NCI-H524 treated with DMSO at 0.1 percent for 48 hours (cell line): ENCODE data around the gene KRT72.
A peak's percentile ranks its signal among the peaks of the same experiment; 100 is the strongest.

Source experiments
- DNase-seq: peaks from one replicate; lab custom pipeline; 2025; lab: John Stamatoyannopoulos, UW

The KRT72 gene

DNA sequence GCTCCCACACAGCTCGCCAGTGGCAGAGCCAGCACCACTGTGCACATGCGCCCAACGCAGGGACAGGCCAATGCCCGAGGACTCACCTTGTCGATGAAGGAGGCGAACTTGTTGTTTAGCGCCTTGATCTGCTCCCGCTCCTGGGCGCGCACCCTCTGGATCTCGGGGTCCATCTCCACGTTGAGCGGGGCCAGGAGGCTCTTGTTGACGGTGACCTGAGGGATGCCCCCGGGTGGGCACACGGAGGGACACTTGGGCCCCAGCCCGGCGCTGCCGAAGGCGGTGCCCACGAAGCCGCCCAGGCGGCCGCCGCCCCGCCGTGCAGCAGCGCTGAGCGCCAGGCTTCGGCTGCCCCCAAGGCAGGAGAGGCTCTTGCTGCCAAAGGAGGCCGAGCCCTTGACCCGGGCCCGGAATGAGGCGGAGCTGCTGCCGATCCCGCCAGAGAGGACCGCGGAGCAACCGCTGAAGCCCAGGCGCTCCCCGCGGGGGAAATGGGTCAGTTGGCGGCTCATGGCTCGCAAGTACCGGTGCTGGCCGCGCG lies at the start of gene KRT72:
KRT72 (minus strand) TSS at position 523 of the 541 bp plus-strand sequence; CDS start at position 512, 11 bp downstream.
- no peak for DNase-seq

GRCh38 chr12:52650520-52651081 lies 49.3 kb upstream of the KRT72 start:
- DNase-seq: peak; percentile 27

DNA sequence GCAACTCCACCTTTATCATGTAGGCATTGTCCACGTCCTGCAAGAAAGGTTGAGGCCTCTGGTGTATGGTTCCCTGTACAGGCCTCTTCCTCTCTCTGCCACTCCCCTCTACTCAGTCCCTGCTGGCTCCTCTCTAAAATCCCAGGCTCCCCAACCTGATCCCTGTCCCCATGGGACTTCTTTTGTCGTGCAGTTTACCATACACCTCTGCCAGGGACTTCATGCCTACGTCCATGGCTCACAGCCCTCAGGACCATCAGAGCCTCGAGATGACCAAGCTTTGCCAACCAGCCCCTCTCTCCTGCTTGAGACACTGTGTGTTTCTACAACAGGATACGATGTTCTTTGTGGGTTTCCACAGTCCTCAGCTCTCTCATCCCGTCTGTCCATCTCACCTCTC lies 47.8 kb upstream of the KRT72 start:
- no peak for DNase-seq

GRCh38 chr12:52648012-52648550 lies 46.8 kb upstream of the KRT72 start:
- DNase-seq: no peak

- no peak for DNase-seq
These were observed 46.3 kb upstream of the KRT72 start for GRCh38 chr12:52647601-52648000.

GRCh38 chr12:52646613-52647012 lies 45.4 kb upstream of the KRT72 start:
- no peak for DNase-seq

DNA sequence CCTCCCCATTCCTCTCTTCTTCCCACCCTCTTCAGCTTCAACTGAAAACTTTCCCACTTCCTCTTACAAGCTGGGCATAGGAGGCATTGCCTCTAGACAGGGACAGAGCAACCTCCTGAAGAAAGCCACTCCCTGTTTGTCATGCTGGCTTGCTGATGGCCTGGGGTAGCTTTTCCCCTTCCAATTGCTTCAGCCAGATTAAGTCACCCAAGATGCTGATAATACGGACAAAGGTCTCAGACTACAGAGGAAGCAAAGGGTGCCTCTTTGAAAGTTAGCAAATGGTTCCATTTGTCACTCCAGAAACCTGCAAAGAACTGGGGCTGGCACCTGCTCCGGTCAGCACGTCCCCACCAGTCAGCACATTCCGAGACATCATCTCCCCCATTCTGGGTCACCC lies 44.7 kb upstream of the KRT72 start:
- DNase-seq: no peak

DNA sequence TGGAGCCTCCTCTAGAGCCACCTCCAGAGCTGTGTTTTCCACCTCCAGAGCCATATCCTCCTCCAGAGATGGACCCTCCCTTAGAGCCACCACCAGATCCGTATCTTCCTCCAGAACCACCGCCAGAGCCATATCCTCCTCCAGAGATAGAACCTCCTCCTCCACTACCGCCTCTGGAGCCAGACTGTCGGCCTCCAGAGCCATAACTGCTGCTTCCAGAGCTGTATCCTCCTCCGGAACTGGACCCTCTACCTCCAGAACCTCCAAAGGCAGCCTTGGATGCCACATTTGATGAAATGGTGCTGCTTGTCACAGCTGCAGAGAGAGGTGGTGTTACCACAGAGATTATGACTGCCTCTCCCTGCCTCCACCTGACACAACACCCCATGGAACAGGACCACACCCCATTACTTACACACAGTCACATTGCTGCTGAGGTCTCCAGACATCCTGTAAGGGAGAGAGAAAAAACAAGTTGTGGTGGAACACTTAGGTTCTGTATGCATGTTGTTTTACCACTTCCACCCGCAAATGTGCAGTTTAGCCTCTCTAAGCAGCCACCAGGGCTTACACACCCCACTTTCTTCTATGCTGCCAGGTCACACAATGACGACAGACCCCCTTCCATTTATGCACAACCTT lies 44.0 kb upstream of the KRT72 start:
- no peak for DNase-seq

DNA sequence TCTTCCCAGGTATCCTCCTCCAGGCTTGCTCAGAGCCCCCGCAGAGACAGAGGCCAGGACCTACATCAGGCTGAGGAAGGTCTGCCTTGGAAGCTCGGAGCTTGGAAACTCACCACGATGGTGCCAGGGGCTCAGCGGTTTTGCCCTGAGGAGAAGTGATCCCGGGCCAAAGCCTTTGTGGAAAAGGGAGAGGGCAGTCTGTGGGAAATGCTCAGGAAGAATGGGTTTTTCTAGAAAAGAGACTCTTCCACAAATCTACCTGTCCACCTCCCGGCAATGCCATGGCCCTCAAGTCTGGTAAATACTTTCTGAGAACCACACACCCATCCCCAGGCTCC lies 42.8 kb upstream of the KRT72 start:
- no peak for DNase-seq

DNA sequence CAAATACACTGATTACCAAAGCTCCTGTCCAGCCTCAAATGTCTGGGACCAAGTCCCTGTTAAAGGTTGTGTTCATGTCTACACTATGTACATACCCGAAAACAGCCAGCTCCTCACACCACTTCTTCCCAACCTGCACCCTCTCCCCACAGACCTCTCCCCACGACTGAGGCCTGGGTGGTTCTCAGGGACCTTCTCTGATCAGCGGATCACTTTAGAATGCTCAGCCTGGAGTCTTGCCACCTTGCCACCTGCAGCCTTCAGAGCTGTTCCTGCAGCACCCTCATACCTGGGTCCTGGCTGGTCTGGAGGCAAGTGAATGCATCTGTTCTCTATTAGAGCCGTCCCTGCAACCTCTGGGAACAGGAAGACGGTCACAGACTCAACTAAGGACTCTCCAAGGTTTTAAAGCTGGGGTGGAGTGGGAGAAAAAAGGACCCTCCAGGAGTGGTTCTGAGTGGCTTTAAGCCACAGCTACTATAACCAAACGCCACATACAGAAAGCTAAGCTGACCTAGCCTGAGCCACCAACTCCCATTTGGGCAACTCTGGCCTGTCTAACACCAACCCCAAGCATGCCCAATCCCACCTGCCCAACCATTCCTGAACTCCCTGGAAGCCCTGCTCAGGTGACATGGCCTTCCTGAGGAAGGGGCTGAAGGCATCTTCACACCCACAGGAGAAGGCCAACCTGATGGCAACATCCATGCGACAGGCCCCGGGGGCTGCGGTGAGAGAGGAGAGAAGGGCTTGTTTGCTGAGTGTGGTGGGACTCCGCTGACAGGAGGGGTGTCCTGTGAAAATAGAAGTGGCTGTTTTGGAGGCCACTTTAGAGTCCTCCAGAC lies 42.2 kb upstream of the KRT72 start:
- DNase-seq: no peak

DNA sequence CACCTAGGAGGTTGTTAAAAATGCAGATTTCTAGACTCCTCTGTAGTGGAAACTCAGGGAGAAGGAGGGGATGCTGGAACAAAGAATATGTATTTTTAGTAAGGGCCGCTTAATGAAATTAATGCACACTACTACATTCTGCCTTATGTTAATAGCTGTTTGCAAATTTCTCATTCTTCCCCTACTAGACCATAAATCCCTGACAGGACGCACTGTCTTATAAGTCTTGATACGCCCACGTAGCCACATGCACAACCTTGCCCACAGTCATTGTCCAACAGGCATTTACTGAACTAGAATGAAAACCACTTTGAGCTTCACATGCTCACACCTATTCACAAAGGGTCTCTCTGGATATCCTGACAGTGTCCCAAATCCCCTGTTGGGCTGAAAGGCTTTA lies 40.2 kb upstream of the KRT72 start:
- DNase-seq: no peak

DNA sequence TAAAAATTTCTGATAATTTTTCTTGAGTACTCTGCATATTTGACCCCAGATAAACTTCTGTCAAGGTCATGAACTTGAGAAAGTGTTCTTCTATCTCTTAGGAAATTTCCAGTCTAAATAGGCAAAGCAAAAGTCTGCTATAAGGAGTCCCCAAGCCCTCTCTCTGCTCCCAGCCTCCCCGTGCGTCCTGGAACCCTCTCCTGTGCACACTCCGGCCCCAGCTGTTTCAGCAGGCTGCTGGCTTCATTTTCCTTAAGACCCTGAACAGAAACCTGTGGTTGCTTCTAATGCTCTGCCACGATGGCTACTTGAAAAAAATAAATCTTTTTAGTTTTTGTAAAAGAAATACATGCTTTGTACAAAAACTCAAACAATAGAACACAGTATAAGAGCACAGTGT lies 36.0 kb upstream of the KRT72 start:
- DNase-seq: no peak

- DNase-seq: no peak
These were observed 35.5 kb upstream of the KRT72 start for GRCh38 chr12:52636592-52637258.

- DNase-seq: no peak
These were observed 34.9 kb upstream of the KRT72 start for GRCh38 chr12:52636189-52636588.

- DNase-seq: no peak
These were observed 33.2 kb upstream of the KRT72 start for GRCh38 chr12:52634266-52635056.

- DNase-seq: no peak
These were observed 32.1 kb upstream of the KRT72 start for GRCh38 chr12:52633383-52633782.

GRCh38 chr12:52632656-52633055 lies 31.4 kb upstream of the KRT72 start:
- no peak for DNase-seq

DNA sequence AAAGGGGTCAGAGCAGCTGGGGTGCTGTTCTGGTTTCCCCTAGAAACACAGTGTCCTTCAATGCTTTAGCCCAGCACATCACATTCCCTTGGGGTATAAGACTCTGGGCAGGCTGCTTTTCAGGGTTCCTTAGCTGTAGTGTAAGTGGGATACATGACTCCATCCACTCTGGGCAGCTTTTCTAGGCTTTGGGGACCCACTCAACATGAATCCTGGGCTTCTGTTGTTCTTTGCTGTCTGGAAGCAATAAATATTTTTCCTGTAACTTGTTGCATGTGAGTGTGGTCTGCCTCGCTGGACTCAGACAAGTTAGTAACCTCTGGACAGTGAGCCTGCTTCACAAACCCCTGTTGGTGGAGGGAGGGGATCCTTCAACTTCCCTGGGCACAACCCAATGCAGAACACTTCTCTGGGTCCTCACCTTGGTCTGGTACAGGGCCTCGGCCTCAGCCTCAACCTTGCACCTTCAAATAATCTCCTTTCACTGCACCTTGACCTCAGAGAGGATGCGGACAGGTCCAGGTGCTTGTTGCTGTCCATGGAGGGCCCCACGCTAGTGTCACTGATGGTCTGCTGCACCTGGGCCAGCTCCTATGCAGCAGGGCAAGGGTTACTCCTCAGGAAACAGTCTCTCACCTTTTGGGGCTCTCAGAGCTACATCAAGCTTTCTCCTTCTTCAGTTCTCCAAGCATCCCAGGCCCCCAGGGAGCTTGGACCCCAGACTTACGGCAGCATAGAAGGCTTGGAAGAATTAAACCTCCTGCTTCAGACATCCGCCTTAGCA lies 30.6 kb upstream of the KRT72 start:
- DNase-seq: no peak

DNA sequence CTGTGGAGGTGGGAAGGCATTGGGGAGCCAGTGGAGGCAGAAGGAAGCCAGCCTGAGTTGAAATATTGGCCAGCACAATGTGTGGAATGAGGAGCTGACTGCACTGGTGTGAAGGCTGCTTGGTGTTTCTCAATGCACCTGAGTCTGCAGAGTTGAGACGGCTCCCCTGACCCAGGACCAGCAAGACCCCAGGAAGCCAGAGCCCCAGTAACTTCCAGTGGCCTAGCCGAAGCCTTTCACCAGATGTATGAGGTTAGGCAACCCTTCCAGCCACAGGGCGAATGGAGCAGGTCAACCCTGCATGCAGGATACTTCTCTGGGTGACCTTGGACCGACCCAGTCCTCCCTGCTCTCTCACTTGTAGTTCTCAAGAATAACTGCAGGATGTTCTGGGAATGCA lies 30.0 kb upstream of the KRT72 start:
- DNase-seq: no peak

DNA sequence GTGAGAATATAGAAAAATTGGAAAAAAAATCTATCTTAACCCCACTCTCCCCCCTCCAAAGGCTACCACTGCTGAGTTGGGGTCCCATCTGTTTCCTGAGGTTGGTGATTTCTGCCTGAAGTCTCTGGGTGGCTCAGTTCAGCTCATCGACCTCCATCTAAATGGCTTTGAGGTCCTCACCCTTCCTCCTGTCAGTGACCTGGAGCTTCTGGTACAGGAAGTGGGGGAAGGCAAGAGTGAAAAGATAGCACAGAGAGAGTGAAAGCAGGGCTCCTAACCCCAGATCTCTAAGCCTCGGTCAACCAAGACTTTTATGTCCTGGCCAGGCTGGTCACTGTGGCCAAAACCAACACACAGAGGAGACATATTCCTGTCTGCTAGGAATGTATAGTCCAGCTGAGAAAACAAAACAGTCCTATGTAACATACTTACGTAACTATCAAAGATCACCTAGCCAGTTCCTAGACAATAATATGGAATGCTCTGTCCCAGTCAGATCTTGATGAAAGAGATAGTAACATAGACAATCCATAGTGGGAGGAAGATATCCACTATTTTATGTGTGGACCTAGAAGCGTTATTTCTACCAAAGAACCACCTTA lies 29.4 kb upstream of the KRT72 start:
- no peak for DNase-seq
